Pons (tissue), 1 donor: ENCODE data around the gene RPS26.
"Not testable (repeated sequence)": the region's sequence is repeated elsewhere in the genome, so short reads cannot be mapped to it uniquely, and the experiment has no call there.

Source experiments
- DNase-seq: peaks from one replicate; pipeline ENCODE4 v3.0.0-alpha.2; 2016; ENCODE audit warnings: low spot score

The RPS26 gene

GRCh38 chr12:56021889-56022497 is 19.7 kb upstream of the RPS26 start:
- DNase-seq, result no peak

GRCh38 chr12:56028511-56029165 is 13.1 kb upstream of the RPS26 start:
- DNase-seq, result no peak

- DNase-seq, result no peak
These were observed 12.6 kb upstream of the RPS26 start for GRCh38 chr12:56029166-56029519.

DNA sequence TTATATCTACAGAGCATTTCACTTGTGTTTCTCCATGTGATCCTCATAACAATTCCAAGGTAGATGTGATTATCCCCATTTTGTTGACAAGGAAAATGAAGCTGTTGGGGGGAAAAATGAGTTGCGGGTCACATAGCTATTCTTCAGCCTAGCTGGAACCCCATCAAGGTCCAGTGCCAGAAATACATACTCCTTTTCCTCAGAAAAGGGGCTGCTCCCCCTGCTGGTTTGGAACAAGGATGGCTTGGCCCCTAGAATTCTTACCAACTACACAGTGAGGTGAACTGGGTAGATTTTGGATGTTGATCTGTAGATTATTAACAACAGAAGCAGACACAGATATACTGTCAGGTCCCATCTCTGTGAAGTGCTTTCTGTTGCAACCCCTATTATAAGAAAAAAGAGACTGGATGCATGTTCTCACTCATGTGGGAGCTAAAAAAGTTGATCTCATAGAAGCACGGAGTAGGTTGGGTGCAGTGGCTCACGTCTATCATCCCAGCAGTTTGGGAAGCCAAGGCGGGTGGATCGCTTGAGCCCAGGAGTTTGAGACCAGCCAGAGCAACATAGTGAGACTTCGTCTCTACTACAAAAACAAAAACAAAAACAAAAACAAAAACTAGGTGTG is 11.9 kb upstream of the RPS26 start:
- DNase-seq, result peak; percentile 41

- no peak for DNase-seq
These were observed 9.7 kb upstream of the RPS26 start for GRCh38 chr12:56031987-56032386.

- DNase-seq, result no peak
These were observed 7.0 kb upstream of the RPS26 start for GRCh38 chr12:56034586-56035332.

- no peak for DNase-seq
These were observed 4.6 kb upstream of the RPS26 start for GRCh38 chr12:56037161-56037560.

- no peak for DNase-seq
These were observed 3.6 kb upstream of the RPS26 start for GRCh38 chr12:56038022-56038655.

DNA sequence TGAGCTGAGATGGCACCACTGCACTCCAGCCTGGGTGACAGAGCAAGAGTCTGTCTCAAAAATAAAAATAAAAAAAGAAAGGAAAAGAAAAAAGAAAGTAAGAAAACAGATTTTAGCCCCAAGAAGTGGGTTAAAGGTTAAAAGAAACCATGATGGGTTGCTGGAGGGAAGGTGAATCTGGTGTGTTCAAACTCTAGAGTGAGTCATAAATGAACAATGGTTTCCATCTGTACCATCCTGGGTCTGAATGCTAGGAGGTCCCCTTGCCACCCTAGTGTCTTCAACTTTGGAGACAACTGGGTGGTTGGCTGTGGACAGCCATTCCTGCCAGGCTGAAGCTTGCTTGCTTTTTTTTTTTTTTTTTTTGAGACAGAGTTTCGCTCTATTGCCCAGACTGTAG is 1.6 kb upstream of the RPS26 start:
- DNase-seq, result no peak

DNA sequence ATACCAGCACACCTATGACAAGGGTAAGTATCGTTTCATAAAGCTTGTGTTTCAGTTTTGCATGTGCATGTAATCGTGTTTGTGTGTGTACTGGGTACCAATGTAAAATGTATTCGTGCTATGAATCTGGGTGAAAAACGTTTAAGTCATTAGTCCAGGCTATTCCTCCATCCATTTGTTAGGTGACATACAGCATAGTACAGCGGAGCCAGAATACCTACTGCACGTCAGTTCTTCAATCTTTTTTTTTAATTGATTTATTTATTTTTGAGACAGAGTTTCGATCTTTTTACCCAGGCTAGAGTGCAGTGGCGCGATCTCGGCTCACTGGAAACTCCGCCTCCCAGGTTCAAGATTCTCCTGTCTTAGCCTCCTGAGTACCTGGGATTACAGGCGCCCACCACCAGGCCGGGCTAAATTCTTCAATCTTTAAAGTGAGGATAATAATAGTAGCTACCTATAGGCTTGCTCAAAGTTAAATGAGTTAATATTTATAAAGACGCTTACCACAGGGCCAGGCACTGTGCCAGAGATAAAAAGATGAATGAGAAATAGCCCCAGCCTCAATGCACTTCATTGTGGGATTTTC is 661 bp upstream of the RPS26 start:
- DNase-seq, result no peak

DNA sequence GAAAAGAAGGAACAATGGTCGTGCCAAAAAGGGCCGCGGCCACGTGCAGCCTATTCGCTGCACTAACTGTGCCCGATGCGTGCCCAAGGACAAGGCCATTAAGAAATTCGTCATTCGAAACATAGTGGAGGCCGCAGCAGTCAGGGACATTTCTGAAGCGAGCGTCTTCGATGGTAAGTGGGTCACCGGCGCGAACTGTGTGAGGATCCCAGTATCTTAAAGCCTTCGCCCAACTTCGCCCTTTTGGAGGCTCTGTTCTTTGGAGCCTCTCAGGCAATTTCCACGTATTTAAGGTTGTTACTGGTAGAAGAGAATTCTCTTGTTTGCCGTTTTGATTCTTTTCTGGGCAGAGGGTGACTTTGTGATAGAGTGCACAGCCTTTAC is 704 bp downstream of the RPS26 start:
- DNase-seq, result not testable (repeated sequence)

- no peak for DNase-seq
These were observed 1.1 kb downstream of the RPS26 start for GRCh38 chr12:56042843-56043242.

DNA sequence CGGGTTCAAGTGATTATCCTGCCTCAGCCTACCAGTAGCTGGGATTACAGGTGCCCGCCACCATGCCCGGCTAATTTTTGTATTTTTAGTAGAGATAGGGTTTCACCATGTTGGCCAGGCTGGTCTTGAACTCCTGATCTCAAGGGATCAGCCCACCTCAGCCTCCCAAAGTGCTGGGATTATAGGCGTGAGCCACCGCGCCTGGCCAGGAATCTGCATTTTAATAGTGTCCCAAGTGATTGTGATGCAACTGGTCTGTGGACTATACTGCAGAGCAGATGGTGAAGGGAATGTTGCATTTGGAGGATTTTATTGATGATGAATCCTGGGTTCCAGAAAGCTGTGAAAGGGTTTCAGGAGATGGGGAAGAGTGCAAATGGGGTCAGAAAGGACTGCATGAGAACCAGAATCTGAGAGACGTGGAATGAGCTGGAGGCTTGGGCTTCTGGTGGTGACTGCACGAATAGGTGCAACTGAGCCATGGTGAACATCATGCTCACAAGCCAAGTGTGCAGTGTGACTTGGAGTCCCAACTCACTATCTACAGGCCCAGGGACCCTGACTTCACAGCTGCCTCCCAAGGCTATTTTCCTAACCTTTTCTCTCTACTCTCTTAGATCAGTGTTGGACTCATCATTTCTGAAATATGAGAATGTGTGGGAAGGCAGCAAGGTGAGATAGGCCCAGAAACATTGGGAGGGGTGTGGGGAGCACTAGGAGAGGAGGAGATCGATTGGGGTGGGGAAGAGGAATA is 4.5 kb downstream of the RPS26 start:
- no peak for DNase-seq

DNA sequence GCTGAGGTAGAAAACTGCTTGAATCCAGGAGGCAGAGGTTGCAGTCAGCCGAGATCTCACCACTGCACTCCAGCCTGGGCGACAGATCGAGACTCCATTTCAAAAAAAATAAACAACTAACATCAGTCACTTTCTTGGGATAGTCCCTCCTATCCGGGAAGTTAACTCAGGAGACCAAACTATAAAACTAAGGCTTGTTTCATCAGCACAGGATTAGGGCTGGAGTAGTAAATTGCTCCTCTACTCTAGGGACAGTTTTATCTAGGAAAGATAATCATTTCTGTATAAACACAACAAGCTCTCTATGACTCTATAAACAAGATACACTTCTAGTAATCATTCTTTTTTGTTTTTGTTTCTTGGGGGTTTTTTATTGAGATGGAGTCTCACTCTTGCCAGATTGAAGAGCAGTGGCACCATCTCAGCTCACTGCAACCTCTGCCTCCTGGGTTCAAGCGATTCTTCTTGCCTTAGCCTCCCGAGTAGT is 11.7 kb downstream of the RPS26 start:
- no peak for DNase-seq

DNA sequence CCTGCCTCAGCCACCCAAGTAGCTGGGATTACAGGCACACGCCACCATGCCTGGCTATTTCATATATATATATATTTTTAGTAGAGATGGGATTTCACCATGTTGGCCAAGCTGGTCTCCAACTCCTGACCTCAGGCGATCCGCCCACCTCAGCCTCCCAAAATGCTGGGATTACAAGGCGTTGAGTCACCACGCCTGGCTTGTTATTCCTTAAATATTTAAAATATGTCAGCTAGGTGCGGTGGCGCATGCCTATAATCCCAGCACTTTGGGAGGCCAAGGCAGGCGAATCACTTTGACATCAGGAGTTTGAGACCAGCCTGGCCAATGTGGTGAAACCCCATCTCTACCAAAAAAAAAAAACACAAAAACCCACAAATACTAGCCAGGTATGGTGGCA is 18.2 kb downstream of the RPS26 start:
- not testable (repeated sequence) for DNase-seq

GRCh38 chr12:56061982-56062381 is 20.3 kb downstream of the RPS26 start:
- no peak for DNase-seq

- DNase-seq, result no peak
These were observed 21.3 kb downstream of the RPS26 start for GRCh38 chr12:56062996-56063395.

- no peak for DNase-seq
These were observed 29.9 kb downstream of the RPS26 start for GRCh38 chr12:56071648-56072047.

DNA sequence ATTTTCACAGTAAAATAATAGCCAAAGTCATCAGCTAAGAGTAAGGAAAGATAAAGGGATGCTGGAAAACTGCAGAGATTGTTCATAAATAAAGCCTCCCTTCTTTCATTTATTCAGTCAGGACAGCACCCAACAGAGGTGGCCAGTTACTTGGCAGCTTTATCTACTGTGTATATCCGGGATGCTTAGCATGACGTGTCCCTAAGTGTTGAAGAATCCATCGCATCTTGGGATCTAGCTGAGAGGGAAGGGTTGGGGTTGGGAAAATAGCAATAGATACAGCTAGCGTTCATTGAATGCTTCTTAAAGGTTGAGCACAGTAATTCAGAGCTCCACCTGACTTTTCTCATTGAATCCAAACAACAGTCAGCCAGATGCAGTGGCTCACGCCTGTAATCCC is 32.7 kb downstream of the RPS26 start:
- no peak for DNase-seq

GRCh38 chr12:56077966-56078365 is 36.2 kb downstream of the RPS26 start:
- not testable (repeated sequence) for DNase-seq

- DNase-seq, result no peak
These were observed 36.7 kb downstream of the RPS26 start for GRCh38 chr12:56078427-56078826.
